Muscle of leg (tissue), 11 donors: Measurements from ENCODE around the gene SAG. TPM values are rescaled to one million over a fixed set of nuclear protein-coding genes. Genes with fewer than 3 reads are reported as not detected.

Experiments used
- DNase-seq: peaks from one replicate; pipeline ENCODE4 v3.0.0; 2013
- H3K27ac ChIP-seq: one replicate; pipeline ENCODE4 v1.5.1; 2013; ENCODE audit warnings: mild to moderate bottlenecking, low read length, control low read depth
- H3K27me3 ChIP-seq: one replicate; pipeline ENCODE4 v1.6.1; 2013; ENCODE audit warnings: low read length; ENCODE audit not compliant: control insufficient read depth, insufficient read depth
- H3K36me3 ChIP-seq: one replicate; pipeline ENCODE4 v1.6.1; 2013; ENCODE audit warnings: low read length; ENCODE audit not compliant: control insufficient read depth, insufficient read depth
- H3K4me1 ChIP-seq: one replicate; pipeline ENCODE4 v1.6.1; 2013; ENCODE audit warnings: low read length; ENCODE audit not compliant: control insufficient read depth, insufficient read depth
- H3K4me3 ChIP-seq: one replicate; pipeline ENCODE4 v1.5.1; 2013; ENCODE audit warnings: low read length, control low read depth
- H3K9me3 ChIP-seq: replicated peaks from 2 replicates; pipeline ENCODE4 v1.6.1; 2013; ENCODE audit warnings: low read depth, low read length; ENCODE audit not compliant: control insufficient read depth
- WGBS: methylation state at CpG from one replicate; pipeline ENCODE4 v1.1.5; 2013; ENCODE audit warnings: missing lambda C conversion rate; ENCODE audit not compliant: insufficient coverage; 5-methylcytosine and 5-hydroxymethylcytosine counted together
- polyA plus RNA-seq, 8 donors: library from polyadenylated mRNA; unstranded; fragments of 120-200 nt; gene quantifications; one replicate each; pipeline versions ENCODE4 v1.2.1 to v1.2.3, GENCODE V29; 2013; ENCODE audit warnings: inconsistent platforms in 1 of 8, low replicate concordance in 1 of 8; ENCODE audit not compliant: insufficient read length in 8 of 8, insufficient read depth in 1 of 8
- total RNA-seq: library from RNA; stranded (reverse); fragments of 120-200 nt; gene quantifications from one replicate; pipeline ENCODE4 v1.2.4, GENCODE V29; 2013

SAG gene
- total and polyA plus RNA-seq, 9 donors, result 0.04 to 0.39 (median 0.11) TPM; not detected in 1

DNA sequence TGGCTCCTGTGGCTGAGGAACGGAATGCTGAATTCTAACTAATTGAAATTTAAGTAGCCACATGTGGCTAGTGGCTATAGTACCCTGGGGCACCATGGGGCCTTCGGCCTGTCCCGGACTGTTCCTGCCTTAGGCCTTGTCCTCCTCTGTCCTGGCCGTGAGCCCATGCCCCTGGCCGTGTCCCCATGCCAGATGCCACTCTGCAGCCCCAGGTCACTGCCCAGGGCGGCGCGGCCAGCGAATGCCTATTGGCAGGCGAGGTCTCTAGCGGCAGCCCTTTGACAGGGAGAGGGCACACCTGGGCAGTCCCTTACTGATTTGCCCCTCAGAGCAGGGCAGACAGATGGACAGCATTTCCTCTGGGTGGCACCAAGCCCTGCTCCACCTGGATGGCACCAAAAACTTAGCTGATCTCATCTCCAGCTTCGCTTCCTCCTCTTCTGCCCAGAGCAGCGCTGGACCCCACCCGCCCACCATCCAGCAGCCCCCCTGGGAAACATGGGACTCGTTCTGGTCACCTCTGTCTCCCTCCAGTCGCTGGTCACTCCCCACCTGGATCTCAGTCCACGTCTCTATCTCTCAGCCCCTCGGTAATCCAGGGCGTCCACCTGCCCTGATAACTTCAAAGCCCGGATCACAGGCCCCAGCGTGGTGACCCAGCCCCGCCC, 45.6 kb downstream of the SAG start:
- Histone ChIP-seq H3K4me3 (peak overlapping the region; percentile 52), H3K4me1 (peaks cover 44% of the 10 kb centered on the region), H3K9me3 (no peaks in the 10 kb centered on the region), H3K27me3 (no peaks in the 10 kb centered on the region), H3K27ac (peak overlapping the region; percentile 55), H3K36me3 (peaks cover 2% of the 10 kb centered on the region)
- no peak for DNase-seq
- WGBS, result 65% methylated on average over 22 of the region's 22 CpGs

DNA sequence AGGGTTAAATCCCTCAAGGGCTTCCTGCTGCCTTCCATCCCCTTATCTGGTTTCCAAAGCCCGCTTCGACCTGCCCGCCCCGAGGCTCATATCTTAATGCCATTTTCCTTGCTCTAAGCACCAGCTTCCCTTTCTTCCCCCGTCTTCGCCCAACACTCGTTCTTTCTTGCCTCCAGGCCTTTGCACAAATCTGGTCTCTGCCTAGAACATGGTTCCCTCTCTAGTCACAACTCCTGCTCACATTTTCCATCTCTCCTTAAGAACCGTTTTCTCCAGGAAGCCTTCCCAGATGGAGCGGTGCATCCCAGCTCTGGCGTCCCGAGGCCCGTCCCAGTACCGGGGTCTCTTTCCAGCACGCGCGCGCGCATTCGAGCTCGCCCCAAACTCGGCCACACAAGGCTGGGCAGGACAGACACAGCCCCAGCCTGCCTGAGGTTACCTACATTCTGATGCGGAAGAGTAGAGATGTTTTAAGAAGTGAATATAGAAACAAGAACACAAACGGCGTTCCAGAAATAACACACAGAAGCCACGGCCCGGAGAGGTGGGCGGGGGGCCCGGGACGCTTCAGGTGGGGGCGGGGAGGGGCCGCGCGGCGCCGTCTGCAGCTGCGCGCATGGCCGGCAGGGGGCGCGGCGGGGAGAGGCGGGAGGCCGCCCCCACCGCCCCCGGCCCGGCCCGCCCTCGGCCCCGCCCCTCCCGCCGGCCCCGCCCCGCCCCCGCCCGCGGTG, 46.3 kb downstream of the SAG start, which contains the start of gene DGKD:
DGKD (plus strand) TSS at position 726 of the 731 bp plus-strand sequence. CDS start 25 bp downstream, outside the sequence.
- DNase-seq, result peak; percentile 78
- H3K4me3 ChIP-seq, result peak within 1 kb of the TSS; percentile 65
- no peaks in the 10 kb centered on the region for H3K9me3 ChIP-seq
- H3K36me3 ChIP-seq, result peaks cover 2% of the 10 kb centered on the region
- H3K27ac ChIP-seq, result peak within 1 kb of the TSS; percentile 55
- WGBS, result 2% methylated on average over 27 of the region's 56 CpGs
- no peaks in the 10 kb centered on the region for H3K27me3 ChIP-seq
- H3K4me1 ChIP-seq, result peaks cover 37% of the 10 kb centered on the region

DNA sequence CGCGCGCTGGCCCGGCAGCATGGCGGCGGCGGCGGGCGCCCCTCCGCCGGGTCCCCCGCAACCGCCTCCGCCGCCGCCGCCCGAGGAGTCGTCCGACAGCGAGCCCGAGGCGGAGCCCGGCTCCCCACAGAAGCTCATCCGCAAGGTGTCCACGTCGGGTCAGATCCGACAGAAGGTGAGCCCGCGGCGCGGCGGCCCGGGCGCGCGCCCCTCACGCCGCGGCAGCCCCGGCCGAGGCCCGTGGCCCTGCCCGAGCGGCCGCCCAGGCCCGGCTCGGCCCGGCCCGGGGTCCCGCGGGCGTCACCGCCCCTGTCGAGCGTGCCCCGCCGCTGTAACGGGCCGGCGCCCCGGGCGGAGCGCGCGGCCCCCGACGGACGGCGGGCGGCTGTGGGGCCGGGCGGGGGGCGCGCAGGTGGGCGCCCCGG, 46.9 kb downstream of the SAG start:
- under 1% methylated on average over 76 of the region's 77 CpGs for WGBS
- Histone ChIP-seq H3K4me1 (peaks cover 32% of the 10 kb centered on the region), H3K27ac (no peak overlapping the region), H3K27me3 (no peaks in the 10 kb centered on the region), H3K4me3 (peak overlapping the region; percentile 65), H3K36me3 (peaks cover 2% of the 10 kb centered on the region), H3K9me3 (no peaks in the 10 kb centered on the region)
- no peak for DNase-seq

DNA sequence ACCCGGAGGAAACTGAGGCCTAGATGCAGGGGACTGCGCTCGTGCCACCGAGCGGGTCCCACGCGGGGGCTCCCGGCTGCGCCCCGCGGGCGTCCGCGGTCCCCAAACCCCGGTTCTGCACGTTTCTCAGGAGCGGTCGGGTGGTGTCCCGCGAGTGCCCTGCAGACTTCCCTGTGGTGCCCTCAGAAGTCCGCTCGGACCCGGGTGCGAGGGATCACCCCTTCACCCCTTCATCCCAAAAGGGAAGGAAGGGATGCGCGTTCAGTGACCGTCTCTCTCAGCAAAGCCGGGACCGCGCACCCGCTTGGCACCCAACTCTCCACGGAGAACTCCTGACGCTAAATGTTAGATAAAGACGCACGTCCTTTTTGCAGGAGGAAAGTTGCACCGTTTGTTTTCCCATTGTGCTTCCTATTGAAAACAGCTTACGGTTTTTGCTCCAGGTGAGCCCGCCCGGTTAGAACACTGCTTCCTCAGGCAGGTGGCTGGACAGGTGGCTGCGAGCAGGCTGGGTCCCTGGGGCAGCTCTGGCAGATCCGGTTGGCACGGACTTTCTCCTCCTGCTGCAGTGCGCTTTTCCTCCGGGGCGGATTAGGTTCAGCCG, 47.5 kb downstream of the SAG start:
- WGBS, result 3% methylated on average over 38 of the region's 46 CpGs
- peaks cover 27% of the 10 kb centered on the region for H3K4me1 ChIP-seq

DNA sequence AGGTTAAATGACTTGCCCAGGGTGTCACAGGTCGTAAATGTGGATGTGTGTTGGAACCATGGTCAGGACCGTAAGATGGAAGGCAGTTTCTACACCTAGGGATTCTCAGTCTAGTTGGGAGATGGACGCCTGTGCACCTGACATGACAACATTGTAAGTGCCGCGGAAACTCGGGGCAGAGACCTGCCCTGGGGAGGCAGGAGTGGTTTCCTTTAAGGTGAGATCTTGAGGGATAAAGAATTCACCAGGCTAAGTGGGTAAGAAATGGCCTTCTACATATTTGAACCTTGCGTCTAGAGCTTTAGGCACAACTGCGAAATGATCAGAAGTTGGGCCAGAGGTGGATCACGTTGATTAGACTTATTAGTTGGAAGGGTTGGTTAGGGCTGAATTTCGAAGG, 48.3 kb downstream of the SAG start:
- H3K4me1 ChIP-seq, result peaks cover 27% of the 10 kb centered on the region

More for the DNA sequence above, 47.5 kb downstream of the SAG start:
- Histone ChIP-seq H3K27ac (no peak overlapping the region), H3K27me3 (no peaks in the 10 kb centered on the region), H3K36me3 (peaks cover 2% of the 10 kb centered on the region), H3K9me3 (no peaks in the 10 kb centered on the region), H3K4me3 (peak overlapping the region; percentile 65)
- no peak for DNase-seq

DNA sequence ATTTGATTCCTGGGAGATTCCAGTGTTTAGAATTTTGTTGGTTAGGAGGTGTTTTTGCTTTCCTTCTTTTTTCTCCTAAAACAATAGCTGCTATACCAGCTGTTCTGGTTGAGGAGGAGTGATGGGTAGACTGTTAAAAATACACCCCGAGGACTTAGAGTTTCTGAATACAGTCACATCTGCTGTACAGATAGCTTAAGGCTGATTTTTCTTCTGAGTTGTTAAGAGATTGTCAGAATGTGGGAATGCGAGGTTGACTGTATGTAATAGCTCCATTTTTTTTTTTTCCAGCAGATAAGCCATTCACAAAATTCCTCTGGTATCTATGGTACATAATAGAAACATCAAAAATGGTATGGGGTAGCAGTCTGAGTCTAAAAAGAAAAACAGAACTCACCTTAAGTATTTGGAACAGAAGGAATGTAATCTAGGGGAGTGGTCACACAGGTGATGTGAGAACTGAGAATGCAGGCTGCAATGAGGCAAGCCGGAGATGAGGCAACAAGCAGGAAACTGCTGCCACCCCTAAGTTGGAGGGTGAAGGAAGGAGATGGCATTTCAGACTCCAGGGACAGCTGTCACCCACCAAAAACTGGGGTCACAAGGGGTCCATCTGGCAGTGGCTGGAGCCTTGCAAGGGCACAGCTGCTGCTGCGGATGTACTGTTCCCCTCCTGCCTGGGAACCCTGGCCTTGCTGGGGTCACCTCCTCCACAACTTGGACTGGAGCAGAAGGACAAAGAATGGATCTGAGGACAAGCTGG, 49.1 kb downstream of the SAG start:
- no peak overlapping the region for H3K4me3 ChIP-seq

More for the DNA sequence above, 48.3 kb downstream of the SAG start:
- no peaks in the 10 kb centered on the region for H3K27me3 ChIP-seq
- no peaks in the 10 kb centered on the region for H3K9me3 ChIP-seq
- no peak for DNase-seq
- no peak overlapping the region for H3K27ac ChIP-seq
- 93% methylated on average over 10 of the region's 10 CpGs for WGBS
- H3K4me3 ChIP-seq, result no peak overlapping the region
- peaks cover 2% of the 10 kb centered on the region for H3K36me3 ChIP-seq

DNA sequence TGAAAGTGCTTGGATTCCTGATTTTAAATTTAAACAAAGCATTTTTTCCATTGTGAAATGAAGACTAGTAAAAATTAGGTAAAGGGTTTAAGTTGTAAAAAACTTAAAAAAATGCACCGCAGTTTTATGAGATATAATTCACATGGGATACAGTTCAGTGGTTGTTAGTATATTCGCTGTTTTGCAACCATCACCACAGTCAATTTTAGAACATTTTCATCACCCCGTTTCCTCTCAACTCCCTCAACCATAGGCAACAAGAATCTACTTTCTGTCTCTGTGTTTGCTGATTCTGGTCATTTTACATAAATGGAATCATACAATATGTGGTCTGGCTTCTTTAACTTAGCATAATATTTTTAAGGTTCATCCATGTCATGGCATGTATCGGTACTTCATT, 50.7 kb downstream of the SAG start:
- DNase-seq, result no peak
- H3K9me3 ChIP-seq, result no peaks in the 10 kb centered on the region
- no CpG with 5 or more reads among the region's 4 CpGs for WGBS
- H3K36me3 ChIP-seq, result peaks cover 2% of the 10 kb centered on the region
- H3K27ac ChIP-seq, result no peak overlapping the region
- H3K4me1 ChIP-seq, result peaks cover 27% of the 10 kb centered on the region
- H3K4me3 ChIP-seq, result no peak overlapping the region
- no peaks in the 10 kb centered on the region for H3K27me3 ChIP-seq

More for the DNA sequence above, 49.1 kb downstream of the SAG start:
- peaks cover 2% of the 10 kb centered on the region for H3K36me3 ChIP-seq
- no peak overlapping the region for H3K27ac ChIP-seq
- DNase-seq, result no peak
- H3K27me3 ChIP-seq, result no peaks in the 10 kb centered on the region
- WGBS, result 88% methylated on average over 2 of the region's 4 CpGs
- no peaks in the 10 kb centered on the region for H3K9me3 ChIP-seq
- H3K4me1 ChIP-seq, result peaks cover 31% of the 10 kb centered on the region

DNA sequence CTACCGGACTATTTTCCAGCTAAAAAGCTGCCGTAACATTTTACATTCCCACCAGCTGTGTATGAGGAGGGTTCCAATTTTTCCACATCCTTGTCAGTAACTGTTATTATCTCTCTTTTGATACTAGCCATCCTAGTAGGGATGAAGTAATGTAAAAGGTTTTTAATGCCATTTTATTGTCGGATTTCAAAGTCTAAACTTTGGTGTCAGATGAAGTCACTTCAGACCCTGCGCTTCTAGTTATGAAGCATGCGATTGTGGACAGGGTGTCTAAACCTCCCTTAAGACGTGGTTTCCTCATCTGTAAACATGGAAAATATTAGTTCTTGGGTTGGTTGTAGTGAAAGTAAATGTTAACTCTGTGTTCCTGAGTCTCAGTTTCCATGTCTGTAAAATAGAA, 51.3 kb downstream of the SAG start:
- peaks cover 6% of the 10 kb centered on the region for H3K36me3 ChIP-seq
- H3K9me3 ChIP-seq, result peaks cover 3% of the 10 kb centered on the region
- no peaks in the 10 kb centered on the region for H3K27me3 ChIP-seq
- 79% methylated on average over 2 of the region's 6 CpGs for WGBS
- no peak for DNase-seq
- no peak overlapping the region for H3K27ac ChIP-seq
- peaks cover 21% of the 10 kb centered on the region for H3K4me1 ChIP-seq
- H3K4me3 ChIP-seq, result no peak overlapping the region

DNA sequence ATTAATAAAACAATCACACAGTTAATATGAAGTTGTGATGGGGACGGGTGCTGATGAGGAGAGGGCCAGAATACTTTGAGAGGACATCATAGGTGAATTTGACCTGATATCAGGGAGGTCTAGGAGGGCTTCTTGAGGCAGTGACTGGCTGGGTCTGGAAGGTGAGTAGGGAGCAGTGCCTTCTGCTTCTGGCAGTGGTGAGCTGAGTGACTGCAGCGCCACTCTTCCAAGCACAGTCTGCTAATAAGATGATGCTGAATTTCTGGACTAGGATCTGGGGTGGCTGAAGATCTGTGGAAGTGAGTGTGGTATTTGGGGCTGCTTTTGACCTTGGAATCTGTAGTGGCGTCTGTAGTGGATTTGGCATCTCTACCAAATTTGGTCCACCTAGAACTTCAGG, 52.2 kb downstream of the SAG start:
- H3K9me3 ChIP-seq, result peaks cover 3% of the 10 kb centered on the region
- H3K36me3 ChIP-seq, result peaks cover 6% of the 10 kb centered on the region
- H3K27me3 ChIP-seq, result no peaks in the 10 kb centered on the region
- no peak overlapping the region for H3K4me3 ChIP-seq
- 100% methylated on average over 1 of the region's 3 CpGs for WGBS
- H3K4me1 ChIP-seq, result peaks cover 20% of the 10 kb centered on the region
- no peak overlapping the region for H3K27ac ChIP-seq
- no peak for DNase-seq
